Measurements from ENCODE around the gene ERGIC3.
"Not testable (repeated sequence)": the region's sequence is repeated elsewhere in the genome, so short reads cannot be mapped to it uniquely, and the experiment has no call there.

ERGIC3 gene

GRCh38 chr20:35518955-35519354 is 22.9 kb upstream of the ERGIC3 start:
- DNase-seq, result no peak

- DNase-seq, result no peak
Observed at GRCh38 chr20:35523298-35523888, 18.5 kb upstream of the ERGIC3 start.

- DNase-seq, result no peak
Observed at GRCh38 chr20:35525639-35526038, 16.2 kb upstream of the ERGIC3 start.

GRCh38 chr20:35527122-35527769 is 14.6 kb upstream of the ERGIC3 start:
- DNase-seq, result peak; percentile 87

- DNase-seq, result no peak
Observed at GRCh38 chr20:35529552-35529951, 12.3 kb upstream of the ERGIC3 start, which contains the start of gene C20orf173. C20orf173 (minus strand) TSS chr20:35529652; CDS start chr20:35529373, 279 bp downstream.

- peak; percentile 91 for DNase-seq
Observed at GRCh38 chr20:35539756-35540212, 2.1 kb upstream of the ERGIC3 start.

- no peak for DNase-seq
Observed at GRCh38 chr20:35541118-35541782, 628 bp upstream of the ERGIC3 start.

GRCh38 chr20:35542990-35543389 is 1.1 kb downstream of the ERGIC3 start:
- no peak for DNase-seq

- no peak for DNase-seq
Observed at GRCh38 chr20:35544436-35544835, 2.6 kb downstream of the ERGIC3 start.

- not testable (repeated sequence) for DNase-seq
Observed at GRCh38 chr20:35544941-35545340, 3.1 kb downstream of the ERGIC3 start.

GRCh38 chr20:35546127-35546526 is 4.2 kb downstream of the ERGIC3 start:
- DNase-seq, result no peak

GRCh38 chr20:35547329-35547728 is 5.5 kb downstream of the ERGIC3 start:
- peak; percentile 90 for DNase-seq

- no peak for DNase-seq
Observed at GRCh38 chr20:35551503-35551902, 9.6 kb downstream of the ERGIC3 start.

GRCh38 chr20:35552914-35553313 is 11.0 kb downstream of the ERGIC3 start:
- no peak for DNase-seq

- DNase-seq, result not testable (repeated sequence)
Observed at GRCh38 chr20:35555461-35555860, 13.6 kb downstream of the ERGIC3 start.

- no peak for DNase-seq
Observed at GRCh38 chr20:35555951-35556645, 14.2 kb downstream of the ERGIC3 start.

- DNase-seq, result no peak
Observed at GRCh38 chr20:35556871-35557270, 15.0 kb downstream of the ERGIC3 start.

- no peak for DNase-seq
Observed at GRCh38 chr20:35558451-35558850, 16.6 kb downstream of the ERGIC3 start.

- no peak for DNase-seq
Observed at GRCh38 chr20:35559042-35559693, 17.3 kb downstream of the ERGIC3 start.

GRCh38 chr20:35560105-35560511 is 18.2 kb downstream of the ERGIC3 start:
- DNase-seq, result no peak

GRCh38 chr20:35560541-35560940 is 18.7 kb downstream of the ERGIC3 start:
- no peak for DNase-seq

GRCh38 chr20:35561268-35561667 is 19.4 kb downstream of the ERGIC3 start:
- DNase-seq, result peak; percentile 18

GRCh38 chr20:35561671-35562070 is 19.8 kb downstream of the ERGIC3 start:
- DNase-seq, result no peak
